ENCODE measurements around the gene KRTAP22-2. TPM values are rescaled to one million over a fixed set of nuclear protein-coding genes. Genes with fewer than 3 reads are reported as not detected.

Gene KRTAP22-2
- total RNA-seq, result not detected

- no peak for DNase-seq
Measured at GRCh38 chr21:30590297-30590696, at the start of gene KRTAP22-2. Gene KRTAP22-2 (minus strand): TSS chr21:30590397.

GRCh38 chr21:30638686-30639085 lies 48.5 kb upstream of the KRTAP22-2 start:
- DNase-seq, result no peak

DNA sequence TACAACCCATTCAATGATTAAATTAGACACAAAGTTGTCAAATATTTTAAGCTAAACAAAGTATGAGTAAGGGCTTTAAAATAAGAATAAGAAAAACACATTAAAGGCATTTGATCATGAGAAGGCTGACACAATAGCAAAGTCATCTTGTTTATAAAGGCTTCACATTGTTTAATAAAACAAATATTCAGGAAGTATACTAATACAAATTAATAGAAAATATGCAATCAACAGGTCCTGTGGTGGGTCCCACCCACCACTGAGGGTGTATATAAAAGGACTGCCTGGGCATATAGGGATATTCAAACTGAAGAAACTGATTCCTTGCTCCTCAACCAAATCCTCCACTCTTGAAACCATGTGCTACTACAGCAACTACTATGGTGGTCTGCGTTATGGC lies 44.7 kb upstream of the KRTAP22-2 start, which contains the start of gene KRTAP20-2:
Gene KRTAP20-2, plus strand, starts transcription at position 301 of the 400 bp plus-strand sequence. Its CDS starts 58 bp downstream, at position 359.
- DNase-seq, result no peak

DNA sequence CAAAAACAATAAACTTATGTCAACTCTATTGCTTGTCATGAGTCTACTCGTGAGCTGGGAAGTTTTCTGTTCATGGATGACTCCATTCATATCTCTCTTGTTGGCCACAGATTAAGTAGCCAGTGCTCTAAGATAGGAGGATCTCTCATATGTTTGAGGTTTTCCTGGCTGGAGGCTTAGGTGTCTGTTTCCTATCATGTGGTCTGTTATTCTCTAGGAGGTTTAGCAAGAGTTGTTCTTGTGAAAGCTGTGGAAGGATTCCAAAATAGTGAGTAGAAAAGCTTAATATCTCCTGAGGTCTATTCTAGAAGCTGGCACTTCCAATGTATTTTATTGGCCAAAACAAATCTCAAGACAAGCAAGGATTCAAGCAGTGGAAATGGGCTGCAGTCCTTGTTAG lies 39.0 kb upstream of the KRTAP22-2 start:
- DNase-seq, result no peak

GRCh38 chr21:30628109-30628508 lies 37.9 kb upstream of the KRTAP22-2 start:
- DNase-seq, result no peak

GRCh38 chr21:30625449-30626165 lies 35.4 kb upstream of the KRTAP22-2 start:
- DNase-seq, result no peak

- no peak for DNase-seq
Measured at GRCh38 chr21:30623362-30623761, 33.2 kb upstream of the KRTAP22-2 start.

DNA sequence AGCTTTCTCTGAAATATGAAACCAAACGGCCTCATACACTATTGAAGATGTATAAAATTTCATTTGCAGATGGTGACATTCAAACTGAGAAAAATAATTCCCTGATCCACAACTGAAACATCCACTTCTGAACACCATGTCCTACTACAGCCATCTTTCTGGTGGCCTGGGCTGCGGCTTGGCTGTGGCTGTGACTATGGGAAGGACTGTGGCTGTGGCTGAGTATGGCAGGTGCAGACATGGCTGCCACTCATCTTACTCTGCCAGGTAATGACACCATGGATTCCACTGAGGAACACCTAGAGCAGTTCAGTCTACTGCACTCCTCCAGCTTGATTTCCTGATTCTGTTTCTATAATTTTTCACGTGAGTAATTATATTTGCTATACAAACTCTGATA lies 30.3 kb upstream of the KRTAP22-2 start, which contains the start of gene KRTAP20-4:
Gene KRTAP20-4, plus strand, starts transcription at position 106 of the 400 bp plus-strand sequence.
- DNase-seq, result no peak

GRCh38 chr21:30620080-30620479 lies 29.9 kb upstream of the KRTAP22-2 start:
- no peak for DNase-seq

GRCh38 chr21:30616125-30616524 lies 25.9 kb upstream of the KRTAP22-2 start, which contains the start of gene KRTAP20-1:
Gene KRTAP20-1 (plus strand): TSS chr21:30616425. CDS start chr21:30616455, 30 bp downstream.
- DNase-seq, result no peak

DNA sequence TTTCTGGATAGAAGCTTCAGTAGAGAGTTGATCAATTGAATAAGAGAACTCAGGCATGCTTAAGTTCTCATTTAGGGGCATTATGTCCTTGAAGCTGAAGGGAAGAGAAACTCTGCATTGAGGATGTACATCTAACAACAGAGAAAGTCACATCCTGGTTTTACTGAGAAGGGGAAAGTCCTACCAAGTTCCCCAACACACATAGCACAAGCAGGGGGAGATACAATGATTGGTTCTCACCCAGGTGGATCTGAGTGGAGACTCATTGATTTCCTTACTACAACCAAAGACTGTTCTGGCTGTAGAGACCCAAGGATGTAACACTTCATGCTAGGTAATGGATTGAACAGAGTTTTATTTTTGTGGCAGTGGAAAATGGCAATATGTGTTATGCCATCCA lies 25.0 kb upstream of the KRTAP22-2 start:
- no peak for DNase-seq

- no peak for DNase-seq
Measured at GRCh38 chr21:30613836-30614235, 23.6 kb upstream of the KRTAP22-2 start, which contains the start of gene KRTAP6-1. Gene KRTAP6-1 (minus strand): TSS chr21:30613930. CDS start chr21:30613904, 26 bp downstream.

GRCh38 chr21:30612132-30612531 lies 21.9 kb upstream of the KRTAP22-2 start:
- no peak for DNase-seq

- no peak for DNase-seq
Measured at GRCh38 chr21:30605968-30606367, 15.8 kb upstream of the KRTAP22-2 start.

- DNase-seq, result no peak
Measured at GRCh38 chr21:30600787-30601186, 10.6 kb upstream of the KRTAP22-2 start, which contains the start of gene KRTAP22-1. Gene KRTAP22-1 (plus strand): TSS chr21:30601087.

- DNase-seq, result no peak
Measured at GRCh38 chr21:30598802-30599201, 8.6 kb upstream of the KRTAP22-2 start, which contains the start of gene KRTAP6-2. Gene KRTAP6-2 (minus strand): TSS chr21:30598902. CDS start chr21:30598874, 28 bp downstream.

GRCh38 chr21:30592140-30592539 lies 1.9 kb upstream of the KRTAP22-2 start, which contains the start of gene KRTAP6-3:
Gene KRTAP6-3 (plus strand): TSS chr21:30592440. CDS start chr21:30592446, 6 bp downstream.
- DNase-seq, result no peak

DNA sequence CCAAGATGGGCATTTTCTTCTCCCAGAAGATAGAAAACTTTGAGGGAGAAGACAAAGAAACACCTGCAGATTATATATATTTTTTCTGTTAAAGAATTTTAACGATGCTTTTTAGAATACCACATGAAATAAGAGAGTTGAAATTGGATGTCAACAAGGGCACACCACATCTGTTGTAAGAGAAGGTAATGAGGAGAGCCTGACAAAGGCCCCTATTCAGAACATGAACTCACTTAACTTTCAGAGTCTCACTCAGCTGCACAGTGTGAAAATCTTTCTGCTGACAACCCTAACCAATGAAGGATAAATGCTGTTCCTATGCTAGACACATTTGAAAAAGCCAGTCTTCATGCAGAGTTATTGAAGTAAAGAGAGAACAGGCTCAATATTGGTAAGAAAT lies 7.3 kb downstream of the KRTAP22-2 start:
- no peak for DNase-seq

DNA sequence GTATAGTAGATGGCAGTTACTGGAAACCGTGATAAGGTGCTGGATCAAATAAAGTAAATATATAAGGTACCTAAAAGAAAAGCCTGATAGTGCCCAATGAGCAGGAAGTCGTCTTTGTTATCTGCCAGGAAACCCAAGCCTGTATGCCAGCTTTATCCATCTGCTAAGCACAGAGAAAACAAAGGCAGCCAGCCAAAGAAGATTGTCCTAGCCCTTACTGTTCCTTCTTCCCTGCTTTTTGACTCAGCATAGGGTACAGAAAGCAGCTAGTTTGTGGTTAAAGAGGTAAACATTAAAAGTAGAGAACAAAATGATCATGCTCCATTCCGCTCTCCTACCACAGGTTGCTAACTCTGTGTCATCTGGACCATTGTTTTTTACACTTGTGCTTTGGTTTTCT lies 10.1 kb downstream of the KRTAP22-2 start:
- no peak for DNase-seq

GRCh38 chr21:30579346-30579745 lies 10.9 kb downstream of the KRTAP22-2 start:
- no peak for DNase-seq

GRCh38 chr21:30577766-30578165 lies 12.4 kb downstream of the KRTAP22-2 start:
- no peak for DNase-seq

GRCh38 chr21:30567617-30568016 lies 22.6 kb downstream of the KRTAP22-2 start:
- DNase-seq, result no peak

- DNase-seq, result no peak
Measured at GRCh38 chr21:30563630-30564029, 26.6 kb downstream of the KRTAP22-2 start.

- no peak for DNase-seq
Measured at GRCh38 chr21:30563072-30563471, 27.1 kb downstream of the KRTAP22-2 start.
